Nephron (organoid): ENCODE measurements around the gene SHISA6.

Source experiments
- H3K27ac Mint-ChIP-seq, 3 experiments: 2 replicates each; pipeline ENCODE4 v1.8.0; 2020; ENCODE audit warnings: mixed read lengths in 3 of 3, mild to moderate bottlenecking in 2 of 3, moderate library complexity in 1 of 3
- H3K27me3 Mint-ChIP-seq: 2 replicates; pipeline ENCODE4 v1.8.0; 2021; ENCODE audit warnings: low read depth, mild to moderate bottlenecking, moderate library complexity, mixed read lengths
- H3K36me3 Mint-ChIP-seq: 2 replicates; pipeline ENCODE4 v1.8.0; 2020; ENCODE audit warnings: low read depth, mixed read lengths
- H3K4me1 Mint-ChIP-seq: 2 replicates; pipeline ENCODE4 v1.8.0; 2020; ENCODE audit warnings: mixed read lengths
- H3K4me3 Mint-ChIP-seq, 3 experiments: 2 replicates each; pipeline ENCODE4 v1.8.0; 2020; ENCODE audit warnings: mild to moderate bottlenecking in 3 of 3, mixed read lengths in 3 of 3, moderate library complexity in 2 of 3
- H3K9me3 Mint-ChIP-seq: 2 replicates; pipeline ENCODE4 v1.8.0; 2020; ENCODE audit warnings: mixed read lengths
- TF ChIP-seq, protein P1 (sequence below), 3 experiments: fragments of 200-600 bp; sonication (generic); IDR thresholded peaks; one replicate each; pipeline ENCODE4 v1.5.0; 2021; ENCODE audit warnings: antibody characterized with exemption in 3 of 3; ENCODE audit not compliant: unreplicated experiment in 3 of 3

Gene SHISA6

DNA sequence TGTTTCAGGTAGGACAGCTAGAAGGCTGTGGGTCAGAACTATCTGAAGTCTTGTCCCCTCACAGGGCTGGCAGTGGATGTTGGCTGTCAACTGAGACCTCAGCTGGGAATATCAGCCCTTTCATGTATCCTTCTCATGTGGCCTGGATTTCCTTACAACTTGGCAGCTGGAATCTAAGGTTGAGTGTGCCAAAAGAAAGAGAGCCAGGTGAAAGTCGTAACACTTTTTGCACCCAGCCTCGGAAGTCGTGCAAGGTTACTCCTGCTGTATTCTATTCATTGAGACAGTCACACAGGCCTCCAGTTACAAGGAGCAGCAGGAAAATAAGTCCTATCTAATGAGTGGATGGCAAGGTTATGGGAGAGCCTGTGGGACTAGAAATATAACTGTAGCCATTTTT, 304.7 kb downstream of the SHISA6 start:
- Mint-ChIP-seq H3K27ac (no peak overlapping the region), H3K36me3 (no peaks in the 10 kb centered on the region), H3K9me3 (peaks cover 9% of the 10 kb centered on the region), H3K4me3 (no peak overlapping the region), H3K4me1 (no peaks in the 10 kb centered on the region), H3K27me3 (no peaks in the 10 kb centered on the region)
- TF ChIP-seq, protein P1, sequence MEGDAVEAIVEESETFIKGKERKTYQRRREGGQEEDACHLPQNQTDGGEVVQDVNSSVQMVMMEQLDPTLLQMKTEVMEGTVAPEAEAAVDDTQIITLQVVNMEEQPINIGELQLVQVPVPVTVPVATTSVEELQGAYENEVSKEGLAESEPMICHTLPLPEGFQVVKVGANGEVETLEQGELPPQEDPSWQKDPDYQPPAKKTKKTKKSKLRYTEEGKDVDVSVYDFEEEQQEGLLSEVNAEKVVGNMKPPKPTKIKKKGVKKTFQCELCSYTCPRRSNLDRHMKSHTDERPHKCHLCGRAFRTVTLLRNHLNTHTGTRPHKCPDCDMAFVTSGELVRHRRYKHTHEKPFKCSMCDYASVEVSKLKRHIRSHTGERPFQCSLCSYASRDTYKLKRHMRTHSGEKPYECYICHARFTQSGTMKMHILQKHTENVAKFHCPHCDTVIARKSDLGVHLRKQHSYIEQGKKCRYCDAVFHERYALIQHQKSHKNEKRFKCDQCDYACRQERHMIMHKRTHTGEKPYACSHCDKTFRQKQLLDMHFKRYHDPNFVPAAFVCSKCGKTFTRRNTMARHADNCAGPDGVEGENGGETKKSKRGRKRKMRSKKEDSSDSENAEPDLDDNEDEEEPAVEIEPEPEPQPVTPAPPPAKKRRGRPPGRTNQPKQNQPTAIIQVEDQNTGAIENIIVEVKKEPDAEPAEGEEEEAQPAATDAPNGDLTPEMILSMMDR (IDR thresholded peaks at IDR 0.05; ENCODE audit: unreplicated experiment in 3 of 3), result no peak

DNA sequence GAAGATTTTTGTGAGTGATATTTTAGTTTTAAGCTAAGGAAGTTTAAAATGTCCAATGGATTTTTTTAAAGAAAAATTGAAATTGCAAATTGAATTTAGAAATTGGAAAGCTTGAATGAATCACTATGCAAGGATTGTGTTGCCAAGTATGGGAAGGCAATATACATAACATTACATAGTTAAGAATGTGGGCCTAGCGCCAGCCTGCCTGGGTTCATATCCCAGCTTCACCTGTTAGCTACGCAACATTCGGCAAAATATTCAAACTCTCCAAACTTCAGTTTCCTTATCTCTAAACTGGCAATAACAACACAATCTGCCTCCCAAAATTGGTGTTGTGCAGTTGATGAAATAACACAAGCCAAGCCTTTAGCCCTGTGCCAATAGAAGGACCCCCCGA, 306.8 kb downstream of the SHISA6 start:
- Mint-ChIP-seq H3K9me3 (no peaks in the 10 kb centered on the region), H3K27me3 (no peaks in the 10 kb centered on the region), H3K36me3 (no peaks in the 10 kb centered on the region), H3K27ac (no peak overlapping the region), H3K4me3 (no peak overlapping the region), H3K4me1 (peaks cover 11% of the 10 kb centered on the region)
- TF ChIP-seq, protein P1 (IDR thresholded peaks at IDR 0.05; ENCODE audit: unreplicated experiment in 3 of 3), result no peak

DNA sequence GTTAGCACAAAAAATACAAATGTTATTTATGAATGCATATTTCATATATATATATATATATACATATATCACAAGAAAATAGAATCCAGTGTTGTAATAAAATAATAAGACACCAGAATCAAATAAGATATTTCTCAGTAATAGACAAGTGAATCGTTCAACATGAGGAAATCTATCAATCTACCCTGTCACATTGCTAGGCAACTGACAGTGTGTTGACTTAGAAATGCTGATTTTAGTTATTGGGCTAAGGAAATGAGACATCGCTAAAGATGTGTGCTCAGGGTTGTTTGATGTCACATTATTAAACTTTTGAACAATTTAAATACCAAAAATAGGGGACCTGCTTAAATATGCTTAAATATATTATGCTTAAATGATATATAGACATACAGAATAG, 307.4 kb downstream of the SHISA6 start:
- H3K9me3 Mint-ChIP-seq, result no peaks in the 10 kb centered on the region
- TF ChIP-seq, protein P1 (IDR thresholded peaks at IDR 0.05; ENCODE audit: unreplicated experiment in 3 of 3), result no peak
- H3K27ac Mint-ChIP-seq, result no peak overlapping the region
- H3K27me3 Mint-ChIP-seq, result no peaks in the 10 kb centered on the region
- peaks cover 13% of the 10 kb centered on the region for H3K4me1 Mint-ChIP-seq
- H3K4me3 Mint-ChIP-seq, result no peak overlapping the region
- H3K36me3 Mint-ChIP-seq, result no peaks in the 10 kb centered on the region

DNA sequence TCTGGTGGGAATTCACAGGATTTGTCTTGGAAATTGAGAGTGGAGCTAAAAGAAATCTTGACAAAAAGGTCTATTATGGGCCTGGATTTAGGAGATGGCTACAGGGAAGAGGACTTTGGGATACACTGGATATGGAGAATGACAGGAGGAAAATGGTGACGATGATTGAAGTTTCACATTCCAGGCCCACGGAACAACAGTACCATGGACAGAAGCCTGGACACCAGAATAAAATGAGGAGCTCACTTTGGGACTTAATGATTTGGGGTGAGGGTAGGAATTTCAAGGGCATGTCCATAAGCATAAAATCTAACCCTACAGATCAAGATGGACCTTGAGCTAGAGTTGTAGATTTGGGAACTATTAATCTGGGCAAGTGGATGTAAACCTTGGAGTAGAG, 309.4 kb downstream of the SHISA6 start:
- Mint-ChIP-seq H3K9me3 (no peaks in the 10 kb centered on the region), H3K27ac (no peak overlapping the region), H3K4me3 (no peak overlapping the region), H3K36me3 (no peaks in the 10 kb centered on the region), H3K4me1 (peaks cover 13% of the 10 kb centered on the region), H3K27me3 (peaks cover 5% of the 10 kb centered on the region)
- TF ChIP-seq, protein P1 (IDR thresholded peaks at IDR 0.05; ENCODE audit: unreplicated experiment in 3 of 3), result no peak

DNA sequence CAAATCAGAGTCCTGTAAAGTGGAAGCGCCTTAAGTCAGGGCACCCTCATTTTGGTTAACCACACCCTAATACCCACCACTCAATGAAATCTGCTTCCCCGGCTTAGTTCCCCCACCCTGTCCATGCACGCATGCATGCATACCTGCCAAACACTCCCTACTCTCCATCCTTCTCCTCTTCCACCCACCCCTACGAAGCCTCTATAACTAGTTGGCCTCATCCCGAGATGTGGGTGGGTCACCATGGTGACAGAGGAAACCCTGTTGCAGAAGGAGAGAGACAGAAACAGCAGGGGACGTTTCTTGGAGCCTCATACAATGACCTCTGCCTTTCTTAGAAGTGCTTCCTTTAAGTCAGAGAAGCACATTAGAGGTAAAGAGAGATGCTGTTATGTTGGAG, 310.4 kb downstream of the SHISA6 start:
- Mint-ChIP-seq H3K4me3 (no peak overlapping the region), H3K9me3 (no peaks in the 10 kb centered on the region), H3K36me3 (no peaks in the 10 kb centered on the region), H3K27ac (no peak overlapping the region), H3K4me1 (peaks cover 13% of the 10 kb centered on the region), H3K27me3 (peaks cover 14% of the 10 kb centered on the region)
- TF ChIP-seq, protein P1 (IDR thresholded peaks at IDR 0.05; ENCODE audit: unreplicated experiment in 3 of 3), result no peak

DNA sequence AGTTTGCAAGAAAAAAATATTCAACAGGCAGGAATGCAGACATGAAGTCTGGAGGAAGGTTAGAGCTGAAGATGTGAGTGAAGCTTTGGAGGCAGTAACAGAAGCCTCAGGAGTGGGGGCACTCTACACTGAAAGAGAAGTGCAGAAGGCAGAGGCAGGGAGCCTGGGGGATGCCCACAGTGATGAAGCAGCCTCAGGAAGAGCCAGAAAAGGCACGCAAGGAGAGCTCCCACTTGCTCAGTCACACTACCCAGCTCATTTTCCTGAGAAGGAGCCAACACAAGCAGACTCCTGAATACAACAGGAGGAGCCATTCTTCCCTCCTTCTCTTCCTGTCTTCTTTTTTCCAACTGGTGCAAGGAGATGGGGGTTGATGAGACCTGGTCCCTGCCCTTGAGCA, 312.1 kb downstream of the SHISA6 start:
- H3K27ac Mint-ChIP-seq, result no peak overlapping the region
- H3K27me3 Mint-ChIP-seq, result peaks cover 20% of the 10 kb centered on the region
- no peaks in the 10 kb centered on the region for H3K9me3 Mint-ChIP-seq
- H3K4me1 Mint-ChIP-seq, result peaks cover 13% of the 10 kb centered on the region
- no peaks in the 10 kb centered on the region for H3K36me3 Mint-ChIP-seq
- no peak overlapping the region for H3K4me3 Mint-ChIP-seq
- TF ChIP-seq, protein P1 (IDR thresholded peaks at IDR 0.05; ENCODE audit: unreplicated experiment in 3 of 3), result no peak
